Cerebellar cortex (tissue), 1 donor: Measurements from ENCODE around the gene SPOP.
"Not testable (repeated sequence)": the region's sequence is repeated elsewhere in the genome, so short reads cannot be mapped to it uniquely, and the experiment has no call there.

ENCODE experiments used
- DNase-seq: peaks from one replicate; pipeline ENCODE4 v3.0.0-alpha.2; 2015; ENCODE audit warnings: low spot score

SPOP gene

DNA sequence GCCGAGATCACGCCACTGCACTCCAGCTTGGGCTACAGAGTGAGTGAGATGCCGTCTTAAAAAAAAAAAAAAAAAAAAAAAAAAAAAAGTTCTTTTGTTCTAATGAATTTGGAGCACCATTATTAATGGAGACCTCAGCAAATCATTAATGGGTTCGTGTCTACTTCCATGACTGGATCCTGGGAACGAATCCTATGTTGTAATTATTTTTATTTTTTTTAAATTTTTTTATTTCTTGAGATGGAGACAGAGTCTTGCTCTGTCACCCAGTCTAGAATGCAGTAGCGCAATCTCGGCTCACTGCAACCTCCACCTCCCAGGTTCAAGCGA lies 30.7 kb downstream of the SPOP start:
- no peak for DNase-seq

- peak; percentile 89 for DNase-seq
Observed at GRCh38 chr17:49646391-49647255, 31.3 kb downstream of the SPOP start.

GRCh38 chr17:49646056-49646390 lies 31.9 kb downstream of the SPOP start:
- not testable (repeated sequence) for DNase-seq

DNA sequence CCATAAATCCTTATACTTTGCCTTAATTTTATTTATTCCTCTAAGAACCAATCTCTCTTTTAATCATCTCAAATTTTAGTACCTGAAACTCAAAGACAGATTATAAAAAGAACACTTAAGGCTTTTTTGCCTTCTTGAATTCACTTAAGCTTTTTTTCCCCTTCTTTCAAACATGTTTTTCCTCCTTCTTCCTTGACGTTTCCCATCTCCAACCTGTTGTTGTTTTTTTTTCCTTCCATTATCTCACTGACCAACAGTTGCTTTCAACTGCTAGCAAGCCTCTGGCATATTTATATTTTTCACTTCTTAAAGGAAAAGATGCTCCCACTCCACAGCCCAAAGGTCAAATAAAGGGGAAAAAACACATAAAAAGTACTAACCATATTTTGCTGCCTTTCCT lies 32.2 kb downstream of the SPOP start:
- no peak for DNase-seq

- DNase-seq, result no peak
Observed at GRCh38 chr17:49640556-49640955, 37.3 kb downstream of the SPOP start.

DNA sequence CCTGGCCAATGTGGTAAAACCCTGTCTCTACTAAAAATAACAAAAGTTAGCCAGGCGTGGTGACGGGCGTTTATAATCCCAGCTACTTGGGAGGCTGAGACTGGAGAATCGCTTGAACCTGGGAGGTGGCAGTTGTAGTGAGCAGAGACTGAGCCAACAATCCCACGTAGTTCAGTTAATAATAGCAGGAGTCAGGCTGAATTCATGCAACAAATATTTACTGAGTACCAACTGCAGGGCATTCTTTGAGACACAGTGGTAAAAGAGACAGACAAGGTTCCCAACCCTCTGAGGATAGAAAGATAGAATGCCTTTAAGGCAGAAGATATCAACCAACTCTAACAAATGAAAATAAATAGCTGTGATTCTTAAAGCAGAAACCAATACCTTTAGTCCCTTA lies 39.1 kb downstream of the SPOP start:
- DNase-seq, result no peak

DNA sequence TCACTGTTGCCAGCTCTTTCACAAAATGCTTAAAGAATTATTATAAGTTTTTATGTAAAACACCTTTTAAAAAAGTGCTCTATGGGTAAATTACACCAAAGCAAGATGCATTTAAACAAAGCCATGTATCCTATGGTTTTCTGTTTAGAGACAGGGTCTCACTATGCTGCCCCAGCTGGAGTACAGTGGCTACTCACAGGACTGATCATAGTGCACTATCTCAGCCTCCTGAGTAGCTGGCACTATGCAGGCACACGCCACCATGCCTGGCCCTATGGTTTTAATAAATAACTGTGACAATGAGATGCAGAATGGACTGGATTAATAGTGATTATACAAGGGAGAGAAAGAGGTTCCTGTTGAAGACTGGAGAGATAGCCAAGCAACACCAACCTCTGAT lies 40.2 kb downstream of the SPOP start:
- DNase-seq, result no peak

GRCh38 chr17:49637050-49637449 lies 40.8 kb downstream of the SPOP start:
- no peak for DNase-seq

- no peak for DNase-seq
Observed at GRCh38 chr17:49635121-49635520, 42.8 kb downstream of the SPOP start.

DNA sequence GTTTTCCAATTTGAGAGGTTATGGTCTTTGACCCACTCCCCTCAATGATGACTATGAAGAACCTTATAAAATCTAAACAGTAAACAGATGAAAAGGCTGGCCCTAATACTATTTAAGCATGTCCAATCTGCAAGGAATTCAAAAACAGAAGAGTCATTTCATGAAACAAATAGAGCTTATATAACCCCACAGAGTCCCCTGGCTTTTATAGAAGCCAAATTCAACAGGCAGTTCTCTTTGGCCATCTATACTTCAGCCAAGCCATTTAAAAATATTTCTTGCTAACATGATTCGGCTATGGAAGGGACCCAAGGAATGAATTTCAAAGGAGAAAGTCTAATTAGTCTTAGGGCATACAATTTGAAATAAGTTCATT lies 43.4 kb downstream of the SPOP start:
- peak; percentile 73 for DNase-seq

DNA sequence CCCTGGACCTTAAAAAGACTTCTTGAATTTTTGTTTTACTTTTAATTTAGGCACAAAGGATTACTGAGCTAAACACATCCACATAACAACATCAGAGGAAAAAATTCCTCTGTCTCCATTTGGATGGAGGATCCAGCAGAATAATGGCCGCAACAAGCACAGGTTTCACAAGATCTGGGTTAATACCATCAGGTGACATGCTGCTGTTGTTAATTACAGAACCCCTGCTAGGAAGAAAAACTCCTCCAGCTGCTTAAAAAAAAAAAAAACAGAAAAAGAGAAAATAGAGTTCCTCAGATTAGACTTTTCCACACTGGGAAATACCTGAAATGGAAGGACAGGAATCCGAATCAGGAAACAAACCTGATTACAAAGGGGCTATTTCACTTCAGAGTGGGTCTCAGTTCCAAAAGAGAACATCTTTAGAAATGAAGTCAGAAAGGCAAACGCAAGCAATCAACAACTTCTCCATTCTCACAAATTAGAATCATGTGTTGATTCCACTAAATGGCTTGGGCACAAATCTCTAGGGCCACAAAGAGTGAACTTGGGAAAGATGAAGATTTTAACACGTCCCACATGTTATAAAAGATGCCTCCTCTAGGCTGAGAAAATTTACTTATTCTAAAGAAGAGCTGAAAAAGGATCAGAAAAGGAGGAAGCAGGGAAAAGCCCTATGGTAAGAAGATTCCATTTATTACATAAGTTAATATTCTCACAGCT lies 44.0 kb downstream of the SPOP start:
- DNase-seq, result peak; percentile 84

DNA sequence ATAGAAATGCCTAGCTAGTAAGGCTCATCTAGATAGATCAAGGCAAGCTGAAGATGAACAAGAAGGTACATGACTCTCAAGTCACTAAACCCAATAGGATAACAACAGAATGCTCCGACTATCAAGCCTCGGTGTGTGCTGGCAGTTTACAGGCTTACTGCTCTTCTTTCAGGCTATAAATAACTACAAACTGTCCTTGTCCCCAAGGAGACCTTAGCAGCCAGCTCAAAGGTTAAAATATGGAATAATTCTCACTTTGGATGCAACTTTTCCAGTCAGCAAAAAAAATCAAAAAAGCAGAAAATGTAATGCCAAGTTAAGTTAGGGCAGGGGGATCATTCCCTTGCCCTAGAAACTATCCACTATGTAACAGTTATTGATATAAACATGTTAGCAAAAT lies 44.6 kb downstream of the SPOP start:
- peak; percentile 70 for DNase-seq

- no peak for DNase-seq
Observed at GRCh38 chr17:49632201-49632600, 45.7 kb downstream of the SPOP start.

- DNase-seq, result peak; percentile 70
Observed at GRCh38 chr17:49631496-49631895, 46.4 kb downstream of the SPOP start.

- no peak for DNase-seq
Observed at GRCh38 chr17:49630113-49630900, 47.6 kb downstream of the SPOP start.

DNA sequence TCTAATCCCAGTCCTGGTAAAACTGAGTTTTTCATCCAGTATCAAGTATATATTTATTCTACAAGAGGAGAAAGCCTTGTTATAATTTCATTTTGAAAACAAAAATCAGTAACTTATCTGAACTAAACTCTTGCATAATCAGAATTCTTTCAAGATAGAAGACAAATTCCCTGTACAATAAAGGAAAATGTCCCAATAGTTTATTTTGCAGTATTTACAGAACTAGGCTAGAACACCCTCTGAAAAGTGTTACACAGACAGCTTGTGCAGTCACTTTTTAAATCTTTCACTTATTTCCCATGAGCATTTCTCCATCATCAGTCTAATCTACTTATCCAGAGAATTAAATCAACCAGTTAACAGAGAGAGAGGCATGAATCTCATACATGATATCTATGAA lies 48.5 kb downstream of the SPOP start:
- DNase-seq, result no peak

DNA sequence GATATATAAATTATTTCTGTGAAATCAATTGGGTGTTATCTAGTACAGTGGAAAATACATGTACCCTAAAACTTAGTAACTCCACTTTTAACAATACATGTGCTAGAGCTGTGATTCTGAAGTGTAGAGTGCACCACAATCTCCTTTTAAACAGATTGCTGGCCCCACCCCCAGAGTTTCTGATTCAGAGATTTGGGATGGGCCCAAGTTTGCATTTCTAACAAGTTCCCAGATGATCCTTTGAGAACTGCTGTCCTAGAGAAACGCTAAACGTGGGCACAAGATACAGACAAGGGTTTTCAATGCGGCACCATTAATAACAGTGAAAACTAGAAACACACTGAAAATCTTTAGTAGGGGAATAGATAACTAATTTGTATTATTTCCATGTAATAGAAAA lies 53.0 kb downstream of the SPOP start:
- DNase-seq, result no peak

DNA sequence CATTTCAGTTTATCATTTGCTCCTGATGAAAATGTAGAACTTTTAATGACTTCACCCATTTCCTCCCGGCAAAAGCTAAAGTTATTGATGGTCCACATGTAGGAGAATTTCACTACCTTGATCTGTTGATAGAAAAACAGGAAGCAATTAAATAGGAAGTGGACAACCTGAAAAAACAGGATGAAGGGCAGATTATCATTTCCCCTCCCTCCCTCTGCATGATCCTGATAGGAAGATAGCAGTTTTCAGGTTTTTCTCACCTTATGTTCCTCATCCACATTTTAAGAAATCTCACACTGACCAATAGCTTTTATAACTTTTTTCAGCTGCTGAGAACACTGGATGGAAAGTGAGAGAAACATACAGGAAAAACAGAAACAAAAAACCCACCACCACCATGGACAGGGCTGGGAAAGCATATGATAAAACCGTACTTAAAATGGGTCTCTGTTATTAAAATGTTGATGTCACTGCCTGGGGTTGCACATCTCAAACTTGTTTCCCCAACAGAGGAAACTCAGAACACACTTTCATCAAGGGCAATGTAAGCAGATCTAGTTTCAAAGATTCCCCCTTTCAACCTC lies 55.9 kb downstream of the SPOP start:
- no peak for DNase-seq

GRCh38 chr17:49621420-49621819 lies 56.5 kb downstream of the SPOP start:
- DNase-seq, result no peak

- no peak for DNase-seq
Observed at GRCh38 chr17:49618028-49618611, 59.8 kb downstream of the SPOP start.

GRCh38 chr17:49616601-49617131 lies 61.2 kb downstream of the SPOP start:
- peak; percentile 76 for DNase-seq

DNA sequence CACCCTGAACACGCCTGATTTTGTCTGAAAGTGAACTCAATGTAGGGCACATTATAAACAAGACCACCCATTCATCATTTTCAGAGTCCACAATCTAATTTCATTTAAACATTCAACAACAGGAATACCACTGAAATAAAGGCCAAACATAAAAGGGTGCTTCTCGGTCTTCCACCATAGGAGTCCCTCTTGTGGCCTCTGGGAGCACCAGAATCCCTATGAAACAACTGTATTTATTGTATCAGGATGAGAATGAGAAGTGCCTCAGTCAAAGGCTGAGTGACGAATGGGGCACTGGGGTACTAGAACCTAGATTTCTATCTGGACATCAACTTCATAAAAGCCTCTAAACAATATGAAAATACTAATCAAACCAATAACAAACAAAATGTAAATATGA lies 61.8 kb downstream of the SPOP start:
- no peak for DNase-seq
